HTERT RPE-1 (cell line): ENCODE measurements around the gene TRAF4.
"Not testable (repeated sequence)": the region's sequence is repeated elsewhere in the genome, so short reads cannot be mapped to it uniquely, and the experiment has no call there.

Experiments
- in situ Hi-C: fragments of 300-500 bp; cut with MboI; formaldehyde crosslinking; loops from 4 replicates; pipeline ENCODE4 v1.14.3; 2020; ENCODE audit warnings: low sequenced_read_pairs

Gene TRAF4

DNA sequence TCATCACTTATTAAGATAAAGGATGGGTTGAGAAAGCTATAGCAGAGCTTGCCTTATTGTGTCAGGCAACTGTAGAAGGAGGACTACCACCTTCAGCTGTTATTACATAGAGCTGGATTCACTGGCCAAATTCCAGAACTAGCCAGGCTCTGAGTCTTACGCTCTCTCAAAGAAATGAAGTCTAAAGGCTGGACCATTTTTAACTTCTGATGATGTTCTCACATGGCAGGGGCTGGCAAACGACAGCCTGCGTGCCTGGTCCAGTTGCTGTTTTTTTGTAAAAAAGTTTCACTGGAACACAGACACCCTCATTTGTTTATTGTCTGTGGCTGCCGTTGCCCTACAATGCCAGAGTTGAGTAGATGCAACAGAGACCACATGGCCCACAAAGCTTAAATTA lies 21.2 kb downstream of the TRAF4 start:
- in situ Hi-C loops: no loop called here

DNA sequence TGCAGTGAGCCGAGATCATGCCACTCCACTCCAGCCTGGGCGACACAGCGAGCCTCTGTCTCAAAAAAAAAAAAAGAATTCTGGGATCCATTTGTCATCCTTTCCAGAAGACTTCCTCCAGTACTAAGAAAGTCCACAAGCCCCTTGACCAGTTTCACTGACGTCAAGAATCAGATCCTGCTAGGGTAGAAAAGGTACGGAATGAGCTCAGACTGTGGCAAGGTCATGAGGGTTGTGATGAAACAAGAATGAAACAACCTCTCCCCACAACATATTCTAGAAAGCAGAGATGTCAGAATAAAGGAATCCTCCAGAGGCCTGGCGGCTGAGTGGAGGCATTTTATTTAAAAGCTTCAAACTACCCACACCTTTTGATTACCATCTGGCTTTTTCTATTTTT lies 29.9 kb downstream of the TRAF4 start:
- in situ Hi-C loops: no loop called here

DNA sequence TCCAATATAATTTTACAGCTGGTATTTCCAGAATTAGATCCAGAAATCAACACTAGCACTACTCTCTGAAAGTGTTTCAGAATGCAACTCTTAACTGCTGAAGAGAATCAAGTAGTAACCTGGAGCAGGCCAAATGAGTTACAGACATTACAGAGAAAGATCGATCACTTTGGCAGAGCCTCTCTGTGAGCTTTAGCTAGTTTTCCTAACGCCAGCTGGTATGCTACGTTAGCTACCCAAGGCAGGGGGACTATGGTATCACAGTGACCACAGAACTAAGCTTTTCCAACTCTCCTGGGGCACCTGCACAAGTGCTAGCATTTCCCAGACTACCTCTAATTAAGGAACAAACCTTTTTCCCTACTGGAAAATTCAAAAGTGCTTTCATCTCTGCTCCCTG lies 30.4 kb downstream of the TRAF4 start:
- in situ Hi-C loops: no loop called here

DNA sequence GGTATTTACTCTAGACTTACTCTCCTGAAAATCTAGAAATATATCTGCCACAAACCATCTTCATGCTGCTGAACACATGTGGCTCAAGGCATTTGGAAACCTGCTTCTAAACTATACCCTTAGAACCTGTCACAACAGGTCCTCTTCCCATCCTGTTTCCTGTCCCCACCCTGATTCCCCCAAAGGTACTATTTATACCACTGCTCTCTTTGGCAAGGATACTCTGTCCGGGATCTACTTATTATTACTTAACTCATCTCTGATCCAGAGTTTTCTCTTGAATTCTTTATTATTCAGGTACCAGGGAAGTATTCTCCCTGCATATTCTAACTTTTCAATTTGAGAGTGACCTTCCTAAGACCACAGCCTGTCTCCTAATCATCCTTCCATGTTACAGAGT lies 33.4 kb downstream of the TRAF4 start:
- in situ Hi-C loops: no loop called here

DNA sequence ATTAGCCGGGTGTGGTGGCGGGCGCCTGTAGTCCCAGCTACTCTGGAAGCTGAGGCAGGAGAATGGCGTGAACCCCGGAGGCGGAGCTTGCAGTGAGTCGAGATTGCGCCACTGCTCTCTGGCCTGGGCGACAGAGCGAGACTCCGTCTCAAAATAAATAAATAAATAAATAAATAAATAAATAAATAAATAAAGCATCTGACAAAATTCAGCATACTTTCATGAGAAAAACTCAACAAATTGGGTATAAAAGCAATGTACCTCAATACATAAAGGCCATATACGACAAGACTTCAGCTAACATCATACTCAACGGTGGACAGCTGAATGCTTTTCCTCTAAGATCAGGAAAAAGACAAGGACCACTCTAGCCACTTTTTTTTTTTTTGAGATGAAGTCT lies 35.8 kb downstream of the TRAF4 start:
- in situ Hi-C loops: not testable (repeated sequence)

DNA sequence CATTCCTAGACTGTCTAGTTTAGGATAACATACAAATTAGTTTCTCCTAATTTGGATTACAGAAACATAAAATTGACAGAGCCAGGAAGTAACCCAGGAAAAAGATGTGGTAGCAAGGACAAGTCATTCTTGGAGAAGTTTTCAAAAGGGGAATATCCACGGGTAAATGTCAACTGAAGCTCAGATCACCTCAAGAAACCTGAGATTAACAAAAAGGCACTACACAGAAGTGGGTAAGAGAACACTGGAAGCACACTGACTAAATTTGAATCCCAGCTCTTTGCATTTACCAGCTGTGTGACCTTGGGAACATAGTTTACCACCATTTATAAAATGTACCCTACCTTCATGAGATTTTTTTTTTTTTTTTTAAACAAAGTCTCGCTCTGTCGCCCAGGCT lies 39.4 kb downstream of the TRAF4 start:
- in situ Hi-C loops: no loop called here

DNA sequence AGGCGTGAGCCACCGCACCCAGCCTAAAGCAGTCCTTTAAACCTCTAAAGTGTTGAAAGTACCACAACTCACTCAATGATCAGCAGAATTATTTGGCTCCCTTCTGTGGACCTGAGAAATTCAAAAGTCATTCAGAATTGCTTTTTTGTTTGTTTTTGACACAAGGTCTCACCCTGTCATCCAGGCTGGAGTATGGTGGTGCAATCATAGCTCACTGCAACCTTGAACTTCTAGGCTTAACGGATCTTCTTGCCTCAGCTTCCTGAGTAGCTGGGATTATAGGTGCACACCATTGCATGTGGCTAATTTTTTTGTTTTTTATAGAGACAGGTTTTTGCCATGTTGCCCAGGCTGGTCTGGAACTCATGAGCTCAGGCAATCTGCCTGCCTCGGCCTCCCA lies 44.3 kb downstream of the TRAF4 start:
- in situ Hi-C loops: no loop called here

DNA sequence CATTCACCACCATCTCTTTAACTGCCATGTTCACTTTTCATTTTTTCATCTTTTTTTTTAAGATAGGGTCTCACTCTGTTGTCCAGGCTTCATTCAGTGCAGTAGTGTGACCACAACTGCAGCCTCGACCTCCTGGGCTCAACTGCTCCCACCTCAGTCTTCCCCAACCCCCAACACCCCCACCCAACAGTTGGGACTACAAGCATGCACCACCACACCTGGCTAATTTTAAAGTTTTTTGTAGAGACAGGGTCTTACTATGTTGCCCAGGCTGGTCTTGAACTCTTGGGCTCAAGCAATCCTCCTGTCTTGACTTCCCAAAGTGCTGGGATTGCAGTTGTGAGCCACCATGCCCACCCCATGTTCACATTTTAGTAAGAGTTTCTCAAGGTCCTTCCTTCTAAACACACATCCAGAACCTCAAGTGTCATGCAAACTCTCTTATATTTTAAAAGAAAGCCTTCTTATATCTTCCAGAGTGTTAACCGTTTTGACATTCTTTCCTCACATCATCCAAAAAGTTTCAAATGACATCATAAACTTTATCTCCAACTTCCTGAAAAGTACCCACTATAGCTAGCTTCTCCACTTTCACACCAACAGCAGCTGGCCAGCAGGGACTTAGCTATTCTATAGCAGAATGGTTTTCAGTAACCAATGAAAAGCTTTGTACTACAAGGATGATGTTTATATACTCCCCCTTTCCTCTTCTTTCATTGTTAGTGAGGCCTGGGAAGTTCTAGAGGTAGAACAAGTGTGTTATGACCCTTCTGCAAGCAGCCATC lies 49.3 kb downstream of the TRAF4 start:
- in situ Hi-C loops: no loop called here

DNA sequence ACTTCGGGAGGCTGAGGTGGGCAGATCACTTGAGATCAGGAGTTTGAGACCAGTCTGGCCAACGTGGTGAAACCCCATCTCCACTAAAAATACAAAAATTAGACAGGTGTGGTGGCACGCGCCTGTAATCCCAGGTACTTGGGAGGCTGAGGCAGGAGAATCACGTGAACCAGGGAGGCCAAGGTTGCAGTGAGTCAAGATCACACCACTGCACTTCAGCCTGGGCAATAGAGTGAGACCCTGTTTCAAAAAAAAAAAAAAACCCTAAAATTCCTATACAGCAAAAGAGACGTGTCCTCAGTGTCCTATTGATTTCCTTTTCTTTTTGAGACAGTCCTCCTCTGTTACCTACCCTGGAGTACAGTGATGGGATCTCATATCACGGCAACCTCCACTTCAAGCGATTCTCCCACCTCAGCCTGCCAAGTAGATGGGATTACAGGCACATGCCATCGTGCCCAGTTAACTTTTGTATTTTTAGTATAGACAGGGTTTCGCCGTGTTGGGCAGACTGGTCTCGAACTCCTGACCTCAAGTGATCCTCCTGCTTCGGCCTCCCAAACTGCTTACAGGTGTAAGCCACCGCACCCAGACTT lies 51.1 kb downstream of the TRAF4 start:
- in situ Hi-C loops: not testable (repeated sequence)

DNA sequence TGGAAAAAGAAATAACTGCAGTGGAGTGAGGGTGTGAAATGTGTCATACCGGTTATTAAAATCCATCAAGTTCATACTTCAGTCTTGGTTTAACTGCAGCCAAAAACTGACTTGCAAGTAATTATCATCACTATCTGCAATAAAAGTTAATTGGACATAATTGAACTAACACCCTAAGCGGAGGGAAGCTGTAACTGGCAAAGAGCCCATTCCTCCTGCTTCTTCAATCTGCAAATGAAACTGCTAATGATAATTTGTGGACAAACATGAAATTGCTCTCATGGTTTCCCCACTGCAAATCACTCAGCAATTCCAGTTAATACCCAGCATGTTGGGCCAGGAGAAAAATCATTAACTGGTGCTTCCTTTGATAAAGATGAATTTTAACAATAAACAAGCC lies 52.3 kb downstream of the TRAF4 start:
- in situ Hi-C loops: no loop called here
